SU-DHL-6 (cell line): ENCODE data around the gene RUNX1.

ENCODE experiments used
- CTCF ChIP-seq: fragments of 200-600 bp; sonication (generic); IDR thresholded peaks from one replicate; pipeline ENCODE4 v1.5.1; 2017; ENCODE audit warnings: antibody characterized with exemption, mild to moderate bottlenecking, low read length, moderate library complexity; ENCODE audit not compliant: insufficient read depth, poor library complexity, severe bottlenecking
- EZH2phosphoT487 ChIP-seq: fragments of 200-600 bp; sonication (generic), shearing (Covaris generic); conservative IDR thresholded peaks from 2 replicates; pipeline ENCODE4 v1.6.1; 2018; ENCODE audit warnings: mild to moderate bottlenecking, antibody characterized with exemption, low read length, moderate library complexity, mixed read lengths

- TF ChIP-seq CTCF = no peak
- TF ChIP-seq EZH2phosphoT487 = no peak
Observed at GRCh38 chr21:34845521-34846451, 203.3 kb downstream of the RUNX1 start.
